Kidney (tissue), 14 donors: ENCODE measurements around the gene KCNQ1. TPM values are rescaled to one million over a fixed set of nuclear protein-coding genes. Genes with fewer than 3 reads are reported as not detected.

Experiments
- DNase-seq, 5 donors: peaks; one replicate each; pipeline ENCODE4 v3.0.0-alpha.2; 2013 to 2020
- FAIRE-seq: peaks from 2 replicates; lab custom pipeline; 2012; peaks lifted over from hg19 to GRCh38; lab: Jason Lieb, UNC
- H3K27ac ChIP-seq, 2 donors: one replicate each; pipeline ENCODE4 v1.7.0; 2013; ENCODE audit warnings: low read depth in 2 of 2, low read length in 2 of 2, inconsistent platforms in 1 of 2
- H3K27me3 ChIP-seq: one replicate; pipeline ENCODE4 v1.7.1; 2013; ENCODE audit warnings: low read length, inconsistent platforms; ENCODE audit not compliant: control insufficient read depth, insufficient read depth
- H3K36me3 ChIP-seq, 3 donors: one replicate each; pipeline versions ENCODE4 v1.7.0 to v1.7.1; 2013; ENCODE audit warnings: low read length in 3 of 3, control low read depth in 1 of 3, inconsistent platforms in 1 of 3; ENCODE audit not compliant: insufficient read depth in 3 of 3, control insufficient read depth in 2 of 3
- H3K4me1 ChIP-seq, 3 donors: one replicate each; pipeline versions ENCODE4 v1.7.0 to v1.7.1; 2013; ENCODE audit warnings: low read length in 3 of 3, inconsistent platforms in 1 of 3, low read depth in 1 of 3; ENCODE audit not compliant: control insufficient read depth in 2 of 3, insufficient read depth in 2 of 3
- H3K4me3 ChIP-seq, 3 donors: one replicate each; pipeline versions ENCODE4 v1.7.0 to v1.8.1; 2013; ENCODE audit warnings: low read length in 3 of 3, control low read depth in 1 of 3, inconsistent platforms in 1 of 3
- H3K9ac ChIP-seq, 3 donors: one replicate each; pipeline versions ENCODE4 v1.7.0 to v1.7.1; 2013; ENCODE audit warnings: low read length in 3 of 3, control low read depth in 1 of 3, inconsistent platforms in 1 of 3
- H3K9me3 ChIP-seq, 3 donors: one replicate each; pipeline versions ENCODE4 v1.7.0 to v1.7.1; 2013; ENCODE audit warnings: low read length in 3 of 3, control low read depth in 1 of 3, inconsistent platforms in 1 of 3; ENCODE audit not compliant: control insufficient read depth in 2 of 3, insufficient read depth in 1 of 3
- intact Hi-C: fragments of 100-400 bp; cut with DNase I; formaldehyde crosslinking; loops from one replicate; pipeline ENCODE4 v1.11.1; 2022
- polyA plus RNA-seq: library from polyadenylated mRNA; stranded (reverse); fragments of 350-450 nt; fragmentation: Illumina TruSeq; extraction: RNeasy Lipid Tissue Mini Kit (QIAGEN cat#74804); gene quantifications from one replicate; pipeline ENCODE4 v1.2.3, GENCODE V29; 2014; ENCODE audit warnings: low read depth, low replicate concordance; ENCODE audit not compliant: insufficient read depth
- total RNA-seq: library from RNA; stranded (reverse); fragmentation: NEBNext Ultra II Directional; extraction: Animal tissue kit (Norgen Biotek cat#: 25700); gene quantifications from one replicate; pipeline ENCODE4 v1.2.1, GENCODE V29; 2021
- TF ChIP-seq, protein P1 (sequence below): IDR thresholded peaks from 3 replicates; pipeline ENCODE4 v1.5.1; 2012; ENCODE audit warnings: mild to moderate bottlenecking, moderate library complexity, borderline replicate concordance; ENCODE audit not compliant: insufficient read depth; ENCODE audit errors: extremely low read depth
- donor health status: control.
- donor health status: control.
- donor health status: control.
- donor health status: control.
- donor health status: control.
- donor health status: DM: yes; HTN: yes; CAD: no.
- donor health status: Normal renal cell carcinoma (clear cell type).

The KCNQ1 gene
- total and polyA plus RNA-seq, 2 donors from 2014 or later: 45.5 to 49.4 TPM

DNA sequence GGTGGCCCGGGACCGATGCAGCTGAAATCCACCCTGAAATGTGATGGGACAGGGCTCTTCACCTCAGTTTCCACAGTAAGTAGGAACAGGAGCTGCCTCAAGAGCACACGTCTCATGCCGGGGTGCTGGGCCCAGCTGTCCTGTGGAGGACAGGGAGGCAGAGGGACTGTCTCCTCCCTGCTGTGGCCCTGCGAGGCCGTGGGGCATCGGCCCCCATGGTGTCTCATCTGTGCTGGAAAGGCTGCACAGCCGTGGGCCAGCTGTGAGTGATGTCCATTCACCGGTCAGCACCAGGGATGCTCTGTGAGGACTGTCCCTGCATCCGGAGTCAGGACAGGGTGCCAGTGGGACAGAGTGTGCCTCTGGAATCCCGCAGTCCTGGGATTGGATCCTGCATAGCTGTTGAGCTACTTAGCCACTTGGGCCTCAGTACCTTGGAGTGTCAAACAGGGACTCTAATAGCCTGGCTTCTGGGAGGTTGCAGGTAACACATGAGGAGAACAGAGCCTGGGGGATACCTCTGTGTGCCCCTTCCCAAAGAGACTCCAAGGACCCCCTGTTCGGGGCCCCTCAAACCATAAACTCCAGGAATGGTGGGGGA lies 17.0 kb upstream of the KCNQ1 start:
- DNase-seq (peak in 1 of 5 donors; percentile 60), FAIRE-seq (no peak)
- H3K4me3 ChIP-seq: no peak overlapping the region
- H3K27ac ChIP-seq: no peak overlapping the region
- no peaks in the 10 kb centered on the region for H3K4me1 ChIP-seq
- H3K9ac ChIP-seq: no peak overlapping the region
- TF ChIP-seq, protein P1, sequence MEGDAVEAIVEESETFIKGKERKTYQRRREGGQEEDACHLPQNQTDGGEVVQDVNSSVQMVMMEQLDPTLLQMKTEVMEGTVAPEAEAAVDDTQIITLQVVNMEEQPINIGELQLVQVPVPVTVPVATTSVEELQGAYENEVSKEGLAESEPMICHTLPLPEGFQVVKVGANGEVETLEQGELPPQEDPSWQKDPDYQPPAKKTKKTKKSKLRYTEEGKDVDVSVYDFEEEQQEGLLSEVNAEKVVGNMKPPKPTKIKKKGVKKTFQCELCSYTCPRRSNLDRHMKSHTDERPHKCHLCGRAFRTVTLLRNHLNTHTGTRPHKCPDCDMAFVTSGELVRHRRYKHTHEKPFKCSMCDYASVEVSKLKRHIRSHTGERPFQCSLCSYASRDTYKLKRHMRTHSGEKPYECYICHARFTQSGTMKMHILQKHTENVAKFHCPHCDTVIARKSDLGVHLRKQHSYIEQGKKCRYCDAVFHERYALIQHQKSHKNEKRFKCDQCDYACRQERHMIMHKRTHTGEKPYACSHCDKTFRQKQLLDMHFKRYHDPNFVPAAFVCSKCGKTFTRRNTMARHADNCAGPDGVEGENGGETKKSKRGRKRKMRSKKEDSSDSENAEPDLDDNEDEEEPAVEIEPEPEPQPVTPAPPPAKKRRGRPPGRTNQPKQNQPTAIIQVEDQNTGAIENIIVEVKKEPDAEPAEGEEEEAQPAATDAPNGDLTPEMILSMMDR: no peak
- intact Hi-C loops: loop anchor here (5.0 to 10.0 kb wide), 2 partner anchors 104 to 457 kb away; partner anchors contain the start of gene CDKN1C
- no peaks in the 10 kb centered on the region for H3K27me3 ChIP-seq
- H3K36me3 ChIP-seq: no peaks in the 10 kb centered on the region
- no peaks in the 10 kb centered on the region for H3K9me3 ChIP-seq

DNA sequence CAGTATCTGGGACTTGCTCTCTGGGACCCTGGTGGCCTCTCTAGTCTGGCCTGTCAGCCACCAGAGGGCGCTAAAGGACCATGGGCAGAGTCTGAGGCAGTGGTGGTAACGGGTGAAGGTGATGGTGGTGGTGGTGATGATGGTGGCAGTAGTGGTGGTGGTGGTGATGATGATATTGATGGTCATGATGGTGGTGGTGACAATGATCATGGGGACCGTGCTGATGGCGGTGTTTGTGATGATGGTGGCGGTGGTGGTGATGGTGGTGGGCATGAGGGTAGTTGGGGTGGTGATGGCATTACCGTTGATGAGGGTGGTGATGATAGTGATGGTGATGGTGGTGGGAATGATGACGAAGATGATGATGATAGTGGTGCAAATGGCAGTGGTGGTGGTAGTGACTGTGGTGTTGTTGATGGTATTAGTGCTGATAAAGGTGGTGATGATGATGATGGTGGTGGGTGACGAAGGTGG lies 16.4 kb upstream of the KCNQ1 start:
- H3K27me3 ChIP-seq: no peaks in the 10 kb centered on the region
- no peak overlapping the region for H3K27ac ChIP-seq
- H3K9me3 ChIP-seq: no peaks in the 10 kb centered on the region
- H3K9ac ChIP-seq: no peak overlapping the region
- TF ChIP-seq, protein P1: peak; percentile 96
- no peaks in the 10 kb centered on the region for H3K4me1 ChIP-seq
- no peaks in the 10 kb centered on the region for H3K36me3 ChIP-seq
- DNase-seq: peak; percentile 67 to 87 (median 76)
- intact Hi-C loops: loop anchor here (5.0 to 10.0 kb wide), 2 partner anchors 104 to 456 kb away; partner anchors contain the start of gene CDKN1C
- H3K4me3 ChIP-seq: no peak overlapping the region
- FAIRE-seq: no peak

DNA sequence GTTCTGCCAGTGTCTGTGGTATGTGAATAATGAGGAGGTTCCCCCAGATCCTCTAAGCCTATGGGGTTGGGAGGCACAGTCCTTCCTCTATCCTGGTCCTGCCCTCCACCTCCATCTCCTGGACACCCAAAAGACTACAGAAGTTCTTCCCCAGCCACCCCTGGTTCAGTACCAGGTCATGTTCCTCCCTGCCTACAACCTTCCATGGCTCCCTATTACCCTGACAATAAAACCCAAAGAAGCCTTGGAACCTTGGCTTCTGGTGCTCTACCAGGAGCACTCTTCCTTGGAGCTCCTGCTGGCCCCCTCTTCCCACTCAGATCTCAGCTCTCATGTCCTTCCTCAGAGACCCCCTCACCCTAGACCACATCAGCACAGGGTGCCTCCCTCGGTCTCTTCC lies 13.4 kb upstream of the KCNQ1 start:
- Histone ChIP-seq H3K27ac (no peak overlapping the region), H3K4me3 (no peak overlapping the region), H3K36me3 (peaks cover 0 to 6% (median 0%) of the 10 kb centered on the region in 3 donors), H3K4me1 (no peaks in the 10 kb centered on the region), H3K9ac (no peak overlapping the region), H3K27me3 (no peaks in the 10 kb centered on the region), H3K9me3 (no peaks in the 10 kb centered on the region)
- FAIRE-seq (no peak), DNase-seq (no peak)
- intact Hi-C loops: no loop called here
- TF ChIP-seq, protein P1: no peak
